Activated CD8-positive, alpha-beta memory T cell treated with anti-CD3 and anti-CD28 coated beads for 36 hours (primary cell): ENCODE measurements around the gene GPC1. TPM values are rescaled to one million over a fixed set of nuclear protein-coding genes. Genes with fewer than 3 reads are reported as not detected.

Source experiments
- CTCF ChIA-PET: fragments of 350-600 bp; sonication (Branson Sonifier 250); formaldehyde crosslinking; loops from one replicate; lab custom pipeline; 2021; ENCODE audit warnings: antibody characterized with exemption; lab: Charles Lee
- POLR2A ChIA-PET: fragments of 350-600 bp; sonication (Branson Sonifier 250); formaldehyde crosslinking; loops from one replicate; lab custom pipeline; 2021; ENCODE audit warnings: antibody characterized with exemption; lab: Charles Lee
- total RNA-seq, 2 experiments: library from RNA; stranded (reverse); gene quantifications; one replicate each; pipeline ENCODE4 v1.2.3, GENCODE V29; 2021

GPC1 gene
- total RNA-seq, 2 experiments from 2014 or later, result 1.7 TPM

GRCh38 chr2:240396623-240397541, 38.6 kb upstream of the GPC1 start:
- CTCF ChIA-PET, result no interaction called here
- POLR2A ChIA-PET, result no interaction called here

- POLR2A ChIA-PET, result no interaction called here
- CTCF ChIA-PET, result no interaction called here
Measured at GRCh38 chr2:240397542-240397916, 37.9 kb upstream of the GPC1 start.

GRCh38 chr2:240397924-240398645, 37.4 kb upstream of the GPC1 start:
- POLR2A ChIA-PET, result no interaction called here

GRCh38 chr2:240398661-240399267, 36.7 kb upstream of the GPC1 start:
- CTCF ChIA-PET, result no interaction called here
- POLR2A ChIA-PET, result no interaction called here

More at GRCh38 chr2:240397924-240398645, 37.4 kb upstream of the GPC1 start:
- CTCF ChIA-PET, result no interaction called here

- ChIA-PET POLR2A (no interaction called here), CTCF (no interaction called here)
Measured at GRCh38 chr2:240399419-240400324, 35.8 kb upstream of the GPC1 start.

GRCh38 chr2:240400371-240401161, 34.9 kb upstream of the GPC1 start:
- CTCF ChIA-PET, result no interaction called here

GRCh38 chr2:240401308-240401707, 34.2 kb upstream of the GPC1 start:
- CTCF ChIA-PET, result no interaction called here
- POLR2A ChIA-PET, result no interaction called here

More at GRCh38 chr2:240400371-240401161, 34.9 kb upstream of the GPC1 start:
- POLR2A ChIA-PET, result no interaction called here

GRCh38 chr2:240401781-240402551, 33.5 kb upstream of the GPC1 start:
- ChIA-PET POLR2A (no interaction called here), CTCF (no interaction called here)

GRCh38 chr2:240402566-240403272, 32.7 kb upstream of the GPC1 start:
- ChIA-PET POLR2A (no interaction called here), CTCF (no interaction called here)

GRCh38 chr2:240403396-240404104, 31.9 kb upstream of the GPC1 start:
- CTCF ChIA-PET, result no interaction called here

GRCh38 chr2:240404174-240404852, 31.1 kb upstream of the GPC1 start:
- ChIA-PET POLR2A (no interaction called here), CTCF (no interaction called here)

More at GRCh38 chr2:240403396-240404104, 31.9 kb upstream of the GPC1 start:
- POLR2A ChIA-PET, result no interaction called here

GRCh38 chr2:240405133-240405532, 30.3 kb upstream of the GPC1 start:
- CTCF ChIA-PET, result no interaction called here

GRCh38 chr2:240405684-240406313, 29.7 kb upstream of the GPC1 start:
- ChIA-PET CTCF (no interaction called here), POLR2A (no interaction called here)

More at GRCh38 chr2:240405133-240405532, 30.3 kb upstream of the GPC1 start:
- POLR2A ChIA-PET, result no interaction called here

GRCh38 chr2:240407090-240407489, 28.4 kb upstream of the GPC1 start:
- POLR2A ChIA-PET, result no interaction called here
- CTCF ChIA-PET, result no interaction called here

- ChIA-PET POLR2A (no interaction called here), CTCF (no interaction called here)
Measured at GRCh38 chr2:240410004-240410403, 25.5 kb upstream of the GPC1 start.

- CTCF ChIA-PET, result no interaction called here
- POLR2A ChIA-PET, result no interaction called here
Measured at GRCh38 chr2:240410808-240411207, 24.7 kb upstream of the GPC1 start.
